ENCODE measurements around the gene MET. TPM values are rescaled to one million over a fixed set of nuclear protein-coding genes. Genes with fewer than 3 reads are reported as not detected.
"Not testable (repeated sequence)": the region's sequence is repeated elsewhere in the genome, so short reads cannot be mapped to it uniquely, and the experiment has no call there.

Gene MET
- total RNA-seq, 4 donors from 2014 or later, result 3.8 to 25.0 (median 18.6) TPM

DNA sequence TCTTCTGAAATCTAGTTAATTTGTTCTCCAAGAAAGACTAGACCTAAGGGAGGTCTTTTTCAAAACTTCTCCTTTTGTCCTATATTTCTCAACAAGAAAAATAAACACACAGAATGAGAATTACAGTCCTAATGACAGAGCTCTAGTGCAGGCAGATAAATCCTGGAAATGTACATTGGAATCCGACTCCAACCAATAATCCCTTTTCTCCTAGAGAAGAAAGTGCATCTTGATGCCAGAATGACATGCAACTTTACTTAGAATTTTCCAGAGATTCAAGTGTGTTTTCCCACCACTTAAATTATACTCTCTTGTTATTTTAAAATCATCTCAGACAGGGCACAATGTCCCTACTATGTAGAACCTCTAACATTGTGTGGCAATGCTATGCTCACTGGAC, 68.2 kb downstream of the MET start:
- Histone ChIP-seq H3K4me3 (no peak overlapping the region), H3K9me3 (no peaks in the 10 kb centered on the region), H3K4me1 (peaks cover 0 to 20% (median 6%) of the 10 kb centered on the region in 3 donors), H3K27ac (no peak overlapping the region), H3K36me3 (no peaks in the 10 kb centered on the region), H3K27me3 (no peaks in the 10 kb centered on the region)
- no peak for TF ChIP-seq POLR2A (IDR thresholded peaks at IDR 0.05)
- TF ChIP-seq CTCF (IDR thresholded peaks at IDR 0.05), result no peak
- intact Hi-C loops (cut with DNase I), result no loop called here
- WGBS, 2 donors, result 72 to 87% methylated on average over 1 of the region's 1 CpG
- no peak for DNase-seq

GRCh38 chr7:116740755-116741462, 68.9 kb downstream of the MET start:
- H3K27ac ChIP-seq, result no peak overlapping the region
- DNase-seq, result no peak
- WGBS, 2 donors, result 32 to 48% methylated on average over 8 to 9 of the region's 9 CpGs

GRCh38 chr7:116741625-116742316, 69.8 kb downstream of the MET start:
- Histone ChIP-seq H3K27me3 (no peaks in the 10 kb centered on the region), H3K36me3 (no peaks in the 10 kb centered on the region), H3K4me1 (peaks cover 0 to 20% (median 6%) of the 10 kb centered on the region in 3 donors), H3K4me3 (no peak overlapping the region), H3K27ac (no peak overlapping the region), H3K9me3 (no peaks in the 10 kb centered on the region)
- DNase-seq, result no peak
- WGBS, 2 donors, result 42 to 69% methylated on average over 7 of the region's 7 CpGs
- TF ChIP-seq POLR2A (IDR thresholded peaks at IDR 0.05), result no peak
- intact Hi-C loops (cut with DNase I), result no loop called here

More at GRCh38 chr7:116740755-116741462, 68.9 kb downstream of the MET start:
- Histone ChIP-seq H3K36me3 (no peaks in the 10 kb centered on the region), H3K9me3 (no peaks in the 10 kb centered on the region), H3K4me1 (peaks cover 0 to 20% (median 6%) of the 10 kb centered on the region in 3 donors), H3K27me3 (no peaks in the 10 kb centered on the region), H3K4me3 (no peak overlapping the region)
- intact Hi-C loops (cut with DNase I), result no loop called here
- TF ChIP-seq POLR2A (IDR thresholded peaks at IDR 0.05) (no peak), CTCF (IDR thresholded peaks at IDR 0.05) (no peak)

- Histone ChIP-seq H3K4me3 (no peak overlapping the region), H3K27ac (no peak overlapping the region), H3K4me1 (peaks cover 0 to 20% (median 6%) of the 10 kb centered on the region in 3 donors), H3K27me3 (no peaks in the 10 kb centered on the region), H3K36me3 (no peaks in the 10 kb centered on the region), H3K9me3 (no peaks in the 10 kb centered on the region)
- TF ChIP-seq POLR2A (IDR thresholded peaks at IDR 0.05) (no peak), CTCF (IDR thresholded peaks at IDR 0.05) (no peak)
- no peak for DNase-seq
- 83 to 89% methylated on average over 5 to 6 of the region's 6 CpGs for WGBS, 2 donors
- intact Hi-C loops (cut with DNase I), result no loop called here
Observed at GRCh38 chr7:116742641-116743040, 70.6 kb downstream of the MET start.

- H3K27ac ChIP-seq; intact Hi-C loops (cut with DNase I): not testable (repeated sequence)
Observed at GRCh38 chr7:116743835-116744234, 71.8 kb downstream of the MET start.

GRCh38 chr7:116746388-116746787, 74.4 kb downstream of the MET start:
- H3K27ac ChIP-seq; H3K36me3 ChIP-seq; H3K4me1 ChIP-seq; H3K27me3 ChIP-seq; H3K9me3 ChIP-seq; H3K4me3 ChIP-seq; intact Hi-C loops (cut with DNase I); DNase-seq: not testable (repeated sequence)
- WGBS, 2 donors, result 70 to 83% methylated on average over 5 of the region's 5 CpGs

More at GRCh38 chr7:116743835-116744234, 71.8 kb downstream of the MET start:
- H3K36me3 ChIP-seq, H3K4me3 ChIP-seq, DNase-seq, H3K9me3 ChIP-seq, H3K27me3 ChIP-seq: not testable (repeated sequence)
- H3K4me1 ChIP-seq, result peaks cover 0 to 20% (median 6%) of the 10 kb centered on the region in 3 donors
- 83 to 97% methylated on average over 2 of the region's 2 CpGs for WGBS, 2 donors

DNA sequence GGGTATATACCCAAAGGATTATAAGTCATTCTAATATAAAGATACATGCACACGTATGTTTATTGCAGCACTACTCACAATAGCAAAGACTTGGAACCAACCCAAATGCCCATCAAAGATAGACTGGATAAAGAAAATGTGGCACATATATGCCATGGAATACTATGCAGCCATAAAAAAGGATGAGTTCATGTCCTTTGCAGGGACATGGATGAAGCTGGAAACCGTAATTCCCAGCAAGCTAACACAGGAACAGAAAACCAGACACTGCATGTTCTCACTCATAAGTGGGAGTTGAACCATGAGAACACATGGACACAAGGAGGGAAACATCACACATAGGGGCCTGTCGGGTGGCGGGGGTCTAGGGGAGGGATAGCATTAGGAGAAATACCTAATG, 79.1 kb downstream of the MET start:
- intact Hi-C loops (cut with DNase I); H3K4me3 ChIP-seq; H3K4me1 ChIP-seq; DNase-seq; H3K27me3 ChIP-seq; H3K27ac ChIP-seq; H3K36me3 ChIP-seq; H3K9me3 ChIP-seq: not testable (repeated sequence)
- 91 to 93% methylated on average over 4 of the region's 4 CpGs for WGBS, 2 donors
